WERI-Rb-1 (cell line): Measurements from ENCODE around the gene UBL7.

Experiments
- DNase-seq: peaks from one replicate; pipeline ENCODE4 v3.0.0-alpha.2; 2020
- H3K27ac ChIP-seq: fragments of 250-450 bp; sonication (Bioruptor Pico); 2 replicates; pipeline ENCODE4 v1.5.1; 2020; ENCODE audit warnings: mild to moderate bottlenecking, moderate library complexity
- H3K27me3 ChIP-seq: fragments of 250-450 bp; sonication (Bioruptor Pico); 2 replicates; pipeline ENCODE4 v1.5.1; 2021; ENCODE audit warnings: mild to moderate bottlenecking, low read depth, moderate library complexity; ENCODE audit not compliant: insufficient read depth, severe bottlenecking
- H3K36me3 ChIP-seq: fragments of 250-450 bp; sonication (Bioruptor Pico); 2 replicates; pipeline ENCODE4 v1.5.1; 2020; ENCODE audit warnings: mild to moderate bottlenecking, moderate library complexity
- H3K4me3 ChIP-seq: 2 replicates; pipeline ENCODE4 v1.5.1; 2011; ENCODE audit warnings: low read depth, mild to moderate bottlenecking, control low read depth, low read length
- H3K9me3 ChIP-seq: fragments of 250-450 bp; sonication (Bioruptor Pico); 2 replicates; pipeline ENCODE4 v1.5.1; 2021; ENCODE audit warnings: mild to moderate bottlenecking, moderate library complexity; ENCODE audit not compliant: severe bottlenecking
- TF ChIP-seq, protein P1 (sequence below): IDR thresholded peaks from 2 replicates; pipeline ENCODE4 v1.5.1; 2011; ENCODE audit warnings: low read depth, mild to moderate bottlenecking, control low read depth, inconsistent platforms, low read length

UBL7 gene

DNA sequence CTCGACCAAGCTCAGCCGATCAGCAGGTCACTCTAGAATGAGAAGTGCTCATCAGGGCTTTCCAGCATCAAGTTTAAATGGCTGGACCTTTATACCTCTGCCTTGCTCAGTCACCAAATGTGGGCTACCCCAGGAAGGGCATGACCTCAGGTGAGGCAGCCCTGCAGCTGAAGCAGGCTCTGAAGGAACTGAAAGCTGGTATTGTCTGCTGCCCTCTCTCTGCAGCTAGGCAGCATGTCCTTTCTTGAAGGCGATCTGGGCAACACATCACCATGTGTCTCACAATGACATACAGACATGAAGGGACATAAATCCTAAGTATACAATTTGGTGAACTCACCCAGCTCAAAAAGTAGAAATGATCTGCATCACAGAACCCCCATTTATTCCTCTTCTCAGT is 41.3 kb upstream of the UBL7 start:
- no peaks in the 10 kb centered on the region for H3K9me3 ChIP-seq
- DNase-seq = no peak
- TF ChIP-seq, protein P1, sequence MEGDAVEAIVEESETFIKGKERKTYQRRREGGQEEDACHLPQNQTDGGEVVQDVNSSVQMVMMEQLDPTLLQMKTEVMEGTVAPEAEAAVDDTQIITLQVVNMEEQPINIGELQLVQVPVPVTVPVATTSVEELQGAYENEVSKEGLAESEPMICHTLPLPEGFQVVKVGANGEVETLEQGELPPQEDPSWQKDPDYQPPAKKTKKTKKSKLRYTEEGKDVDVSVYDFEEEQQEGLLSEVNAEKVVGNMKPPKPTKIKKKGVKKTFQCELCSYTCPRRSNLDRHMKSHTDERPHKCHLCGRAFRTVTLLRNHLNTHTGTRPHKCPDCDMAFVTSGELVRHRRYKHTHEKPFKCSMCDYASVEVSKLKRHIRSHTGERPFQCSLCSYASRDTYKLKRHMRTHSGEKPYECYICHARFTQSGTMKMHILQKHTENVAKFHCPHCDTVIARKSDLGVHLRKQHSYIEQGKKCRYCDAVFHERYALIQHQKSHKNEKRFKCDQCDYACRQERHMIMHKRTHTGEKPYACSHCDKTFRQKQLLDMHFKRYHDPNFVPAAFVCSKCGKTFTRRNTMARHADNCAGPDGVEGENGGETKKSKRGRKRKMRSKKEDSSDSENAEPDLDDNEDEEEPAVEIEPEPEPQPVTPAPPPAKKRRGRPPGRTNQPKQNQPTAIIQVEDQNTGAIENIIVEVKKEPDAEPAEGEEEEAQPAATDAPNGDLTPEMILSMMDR = peak; percentile 21; the same call in 1 of the 2 replicates
- no peaks in the 10 kb centered on the region for H3K27me3 ChIP-seq
- H3K4me3 ChIP-seq = no peak overlapping the region
- H3K36me3 ChIP-seq = no peaks in the 10 kb centered on the region
- no peak overlapping the region for H3K27ac ChIP-seq

GRCh38 chr15:74500401-74500800 is 39.4 kb upstream of the UBL7 start:
- DNase-seq = no peak
- TF ChIP-seq, protein P1 = no peak
- Histone ChIP-seq H3K4me3 (no peak overlapping the region), H3K27ac (no peak overlapping the region), H3K27me3 (no peaks in the 10 kb centered on the region), H3K36me3 (no peaks in the 10 kb centered on the region), H3K9me3 (no peaks in the 10 kb centered on the region)

- no peak for DNase-seq
- H3K27me3 ChIP-seq = no peaks in the 10 kb centered on the region
- no peak overlapping the region for H3K27ac ChIP-seq
- TF ChIP-seq, protein P1 = no peak
- H3K36me3 ChIP-seq = no peaks in the 10 kb centered on the region
- no peaks in the 10 kb centered on the region for H3K9me3 ChIP-seq
- no peak overlapping the region for H3K4me3 ChIP-seq
Measured at GRCh38 chr15:74499366-74499765, 38.4 kb upstream of the UBL7 start.

DNA sequence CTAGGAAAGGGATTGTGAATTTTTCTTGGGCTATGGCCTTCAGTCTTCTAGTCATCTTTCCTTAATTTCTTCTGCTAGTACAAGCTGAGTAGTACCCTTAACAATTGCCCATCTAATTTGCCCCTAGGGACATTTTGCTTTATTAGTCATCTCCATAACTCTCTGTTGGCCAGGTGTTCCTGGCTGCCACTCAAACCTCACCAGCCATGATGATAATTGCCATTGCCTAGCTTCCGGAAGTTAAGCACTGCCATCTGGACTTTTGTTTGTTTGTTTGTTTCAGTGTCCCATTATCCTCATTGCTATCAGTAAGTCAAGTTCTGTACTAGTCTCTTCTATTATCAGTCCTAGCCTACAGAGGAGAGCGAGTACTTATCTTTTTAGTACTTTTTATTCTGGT is 36.6 kb upstream of the UBL7 start:
- Histone ChIP-seq H3K36me3 (no peaks in the 10 kb centered on the region), H3K4me3 (no peak overlapping the region), H3K27ac (no peak overlapping the region), H3K9me3 (no peaks in the 10 kb centered on the region), H3K27me3 (no peaks in the 10 kb centered on the region)
- TF ChIP-seq, protein P1 = no peak
- DNase-seq = no peak

DNA sequence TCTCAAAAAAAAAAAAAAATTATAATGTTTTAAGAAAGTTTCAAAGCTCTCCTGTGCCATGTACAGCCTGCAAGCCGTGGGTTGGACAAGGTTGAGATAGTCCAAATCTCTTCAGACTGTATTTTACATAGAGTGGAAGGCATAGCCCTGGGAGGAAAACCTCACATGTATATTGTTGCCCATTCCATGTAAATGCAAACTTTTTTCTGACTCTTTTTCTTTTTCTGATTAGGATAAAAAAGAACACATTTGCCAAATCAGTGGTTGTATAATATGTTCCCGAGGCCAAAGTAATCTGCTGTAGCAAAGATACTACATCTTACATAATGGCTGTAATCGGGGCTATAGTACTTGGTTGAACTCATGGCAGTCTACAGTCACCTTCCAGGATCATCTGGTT is 35.7 kb upstream of the UBL7 start:
- H3K27me3 ChIP-seq = no peaks in the 10 kb centered on the region
- no peaks in the 10 kb centered on the region for H3K9me3 ChIP-seq
- no peak overlapping the region for H3K4me3 ChIP-seq
- TF ChIP-seq, protein P1 = no peak
- H3K27ac ChIP-seq = no peak overlapping the region
- H3K36me3 ChIP-seq = peaks cover 1% of the 10 kb centered on the region; the same call in 1 of the 2 replicates
- DNase-seq = no peak

GRCh38 chr15:74490339-74490689 is 29.4 kb upstream of the UBL7 start:
- peak overlapping the region; percentile 61 for H3K27ac ChIP-seq
- no peak for DNase-seq
- peaks cover 3% of the 10 kb centered on the region; the same call in 1 of the 2 replicates for H3K36me3 ChIP-seq
- no peaks in the 10 kb centered on the region for H3K9me3 ChIP-seq
- TF ChIP-seq, protein P1 = no peak
- no peaks in the 10 kb centered on the region for H3K27me3 ChIP-seq
- H3K4me3 ChIP-seq = no peak overlapping the region
